Measurements from ENCODE around the gene SLC43A3. TPM values are rescaled to one million over a fixed set of nuclear protein-coding genes. Genes with fewer than 3 reads are reported as not detected.

Gene SLC43A3
- total and polyA plus RNA-seq, 5 experiments from 2014 or later: 11.4 to 17.4 (median 13.7) TPM

- POLR2A ChIA-PET: no interaction called here
- no peak for DNase-seq
- H3K27me3 Mint-ChIP-seq: peaks cover 6 to 32% (median 15%) of the 10 kb centered on the region in 5 donors
- H3K4me1 Mint-ChIP-seq: no peaks in the 10 kb centered on the region
- H3K36me3 Mint-ChIP-seq: no peaks in the 10 kb centered on the region
- no peak overlapping the region for H3K27ac Mint-ChIP-seq
- ATAC-seq: no peak
- H3K4me3 Mint-ChIP-seq: no peak overlapping the region
- H3K9me3 Mint-ChIP-seq: peaks cover 0 to 2% (median 0%) of the 10 kb centered on the region in 9 donors
Measured at GRCh38 chr11:57377107-57377506, 49.8 kb downstream of the SLC43A3 start.

- ATAC-seq (no peak), DNase-seq (no peak)
- H3K9me3 Mint-ChIP-seq: peaks cover 0 to 2% (median 0%) of the 10 kb centered on the region in 9 donors
- H3K27me3 Mint-ChIP-seq: peaks cover 6 to 27% (median 15%) of the 10 kb centered on the region in 5 donors
- H3K4me1 Mint-ChIP-seq: no peaks in the 10 kb centered on the region
- POLR2A ChIA-PET: no interaction called here
- H3K36me3 Mint-ChIP-seq: no peaks in the 10 kb centered on the region
- H3K4me3 Mint-ChIP-seq: no peak overlapping the region
- no peak overlapping the region for H3K27ac Mint-ChIP-seq
Measured at GRCh38 chr11:57376095-57377090, 50.5 kb downstream of the SLC43A3 start.

- Mint-ChIP-seq H3K4me1 (no peaks in the 10 kb centered on the region), H3K9me3 (peaks cover 0 to 1% (median 0%) of the 10 kb centered on the region in 9 donors), H3K27me3 (peaks cover 6 to 23% (median 15%) of the 10 kb centered on the region in 5 donors), H3K4me3 (no peak overlapping the region), H3K36me3 (no peaks in the 10 kb centered on the region), H3K27ac (peak overlapping the region in 1 of 10 donors; percentile 72)
- ATAC-seq (no peak), DNase-seq (no peak)
- POLR2A ChIA-PET: no interaction called here
Measured at GRCh38 chr11:57375490-57375889, 51.4 kb downstream of the SLC43A3 start.

GRCh38 chr11:57374966-57375365 lies 52.0 kb downstream of the SLC43A3 start:
- H3K9me3 Mint-ChIP-seq: no peaks in the 10 kb centered on the region
- H3K27ac Mint-ChIP-seq: no peak overlapping the region
- no peak overlapping the region for H3K4me3 Mint-ChIP-seq
- DNase-seq (no peak), ATAC-seq (no peak)
- no peaks in the 10 kb centered on the region for H3K4me1 Mint-ChIP-seq
- POLR2A ChIA-PET: no interaction called here
- no peaks in the 10 kb centered on the region for H3K36me3 Mint-ChIP-seq
- peaks cover 4 to 22% (median 15%) of the 10 kb centered on the region in 5 donors for H3K27me3 Mint-ChIP-seq

GRCh38 chr11:57373146-57373545 lies 53.8 kb downstream of the SLC43A3 start:
- Mint-ChIP-seq H3K27me3 (peaks cover 3 to 15% (median 11%) of the 10 kb centered on the region in 5 donors), H3K4me3 (no peak overlapping the region), H3K4me1 (no peaks in the 10 kb centered on the region), H3K36me3 (no peaks in the 10 kb centered on the region), H3K9me3 (no peaks in the 10 kb centered on the region), H3K27ac (no peak overlapping the region)
- POLR2A ChIA-PET: no interaction called here
- DNase-seq (no peak), ATAC-seq (no peak)

- POLR2A ChIA-PET: no interaction called here
- H3K27me3 Mint-ChIP-seq: peaks cover 0 to 2% (median 0%) of the 10 kb centered on the region in 5 donors
- no peak overlapping the region for H3K4me3 Mint-ChIP-seq
- H3K27ac Mint-ChIP-seq: no peak overlapping the region
- H3K4me1 Mint-ChIP-seq: no peaks in the 10 kb centered on the region
- H3K9me3 Mint-ChIP-seq: no peaks in the 10 kb centered on the region
- ATAC-seq: no peak
- DNase-seq: no peak
- H3K36me3 Mint-ChIP-seq: no peaks in the 10 kb centered on the region
Measured at GRCh38 chr11:57370941-57371340, 56.0 kb downstream of the SLC43A3 start.

- ATAC-seq (no peak), DNase-seq (no peak)
- no peaks in the 10 kb centered on the region for H3K4me1 Mint-ChIP-seq
- H3K4me3 Mint-ChIP-seq: no peak overlapping the region
- H3K27ac Mint-ChIP-seq: no peak overlapping the region
- no peaks in the 10 kb centered on the region for H3K36me3 Mint-ChIP-seq
- POLR2A ChIA-PET: no interaction called here
- H3K9me3 Mint-ChIP-seq: no peaks in the 10 kb centered on the region
- peaks cover 0 to 4% (median 0%) of the 10 kb centered on the region in 5 donors for H3K27me3 Mint-ChIP-seq
Measured at GRCh38 chr11:57370251-57370650, 56.7 kb downstream of the SLC43A3 start.

- Mint-ChIP-seq H3K36me3 (no peaks in the 10 kb centered on the region), H3K27me3 (peaks cover 0 to 4% (median 0%) of the 10 kb centered on the region in 5 donors), H3K27ac (peak overlapping the region in 1 of 10 donors; percentile 37), H3K4me1 (no peaks in the 10 kb centered on the region), H3K4me3 (peak overlapping the region in 1 of 10 donors; percentile 29), H3K9me3 (no peaks in the 10 kb centered on the region)
- DNase-seq (no peak), ATAC-seq (no peak)
- POLR2A ChIA-PET: no interaction called here
Measured at GRCh38 chr11:57368845-57369232, 58.1 kb downstream of the SLC43A3 start.

GRCh38 chr11:57368106-57368844 lies 58.6 kb downstream of the SLC43A3 start:
- POLR2A ChIA-PET: no interaction called here

GRCh38 chr11:57364851-57365660 lies 61.9 kb downstream of the SLC43A3 start:
- Mint-ChIP-seq H3K4me1 (no peaks in the 10 kb centered on the region), H3K4me3 (no peak overlapping the region), H3K27ac (peak overlapping the region in 1 of 10 donors; percentile 10), H3K9me3 (peaks cover 0 to 5% (median 0%) of the 10 kb centered on the region in 9 donors), H3K36me3 (no peaks in the 10 kb centered on the region), H3K27me3 (peaks cover 3 to 8% (median 5%) of the 10 kb centered on the region in 5 donors)
- no peak for DNase-seq
- ATAC-seq: no peak
- POLR2A ChIA-PET: interaction anchor here (0.6 kb wide), 1 partner anchor 18 kb away, joined by 6 read pairs; no protein-coding TSS in a partner anchor

More at GRCh38 chr11:57368106-57368844, 58.6 kb downstream of the SLC43A3 start:
- H3K4me1 Mint-ChIP-seq: no peaks in the 10 kb centered on the region
- ATAC-seq (no peak), DNase-seq (no peak)
- peak overlapping the region in 1 of 10 donors; percentile 29 for H3K4me3 Mint-ChIP-seq
- peaks cover 0 to 4% (median 0%) of the 10 kb centered on the region in 5 donors for H3K27me3 Mint-ChIP-seq
- H3K9me3 Mint-ChIP-seq: peaks cover 0 to 2% (median 0%) of the 10 kb centered on the region in 9 donors
- no peaks in the 10 kb centered on the region for H3K36me3 Mint-ChIP-seq
- peak overlapping the region in 2 of 10 donors; percentile 9 to 37 for H3K27ac Mint-ChIP-seq

- no peak for DNase-seq
- no peak for ATAC-seq
- H3K27me3 Mint-ChIP-seq: peaks cover 2 to 8% (median 5%) of the 10 kb centered on the region in 5 donors
- no peak overlapping the region for H3K27ac Mint-ChIP-seq
- H3K9me3 Mint-ChIP-seq: peaks cover 0 to 5% (median 0%) of the 10 kb centered on the region in 9 donors
- no peaks in the 10 kb centered on the region for H3K36me3 Mint-ChIP-seq
- H3K4me1 Mint-ChIP-seq: no peaks in the 10 kb centered on the region
- POLR2A ChIA-PET: no interaction called here
- H3K4me3 Mint-ChIP-seq: no peak overlapping the region
Measured at GRCh38 chr11:57363131-57364080, 63.5 kb downstream of the SLC43A3 start.

Data from naive thymus-derived CD8-positive, alpha-beta T cell (primary cell).